GM21447 (cell line): ENCODE measurements around the gene CPZ.
"Not testable (repeated sequence)": the region's sequence is repeated elsewhere in the genome, so short reads cannot be mapped to it uniquely, and the experiment has no call there.

ENCODE experiments used
- ATAC-seq: cut with Tn5 transposase; IDR thresholded peaks from one replicate; pipeline ENCODE4 v1.9.1; 2021; ENCODE audit not compliant: unreplicated experiment

Gene CPZ

DNA sequence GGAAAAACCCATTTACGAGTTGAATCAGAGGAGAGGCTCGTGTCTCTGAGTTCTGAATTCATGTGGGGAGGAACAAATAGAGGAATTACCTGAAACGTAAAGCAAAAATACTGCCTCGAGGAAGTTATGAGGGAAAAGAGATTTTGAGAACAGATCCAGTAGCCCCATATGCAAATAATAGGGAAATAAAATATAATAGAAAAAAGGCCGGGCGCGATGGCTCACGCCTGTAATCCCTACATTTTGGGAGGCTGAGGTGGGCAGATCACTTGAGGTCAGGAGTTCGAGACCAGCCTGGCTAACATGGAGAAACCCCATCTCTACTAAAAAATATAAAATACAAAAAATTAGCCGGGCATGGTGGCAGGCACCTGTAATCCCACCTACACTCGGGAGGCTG is 42.2 kb downstream of the CPZ start:
- not testable (repeated sequence) for ATAC-seq

DNA sequence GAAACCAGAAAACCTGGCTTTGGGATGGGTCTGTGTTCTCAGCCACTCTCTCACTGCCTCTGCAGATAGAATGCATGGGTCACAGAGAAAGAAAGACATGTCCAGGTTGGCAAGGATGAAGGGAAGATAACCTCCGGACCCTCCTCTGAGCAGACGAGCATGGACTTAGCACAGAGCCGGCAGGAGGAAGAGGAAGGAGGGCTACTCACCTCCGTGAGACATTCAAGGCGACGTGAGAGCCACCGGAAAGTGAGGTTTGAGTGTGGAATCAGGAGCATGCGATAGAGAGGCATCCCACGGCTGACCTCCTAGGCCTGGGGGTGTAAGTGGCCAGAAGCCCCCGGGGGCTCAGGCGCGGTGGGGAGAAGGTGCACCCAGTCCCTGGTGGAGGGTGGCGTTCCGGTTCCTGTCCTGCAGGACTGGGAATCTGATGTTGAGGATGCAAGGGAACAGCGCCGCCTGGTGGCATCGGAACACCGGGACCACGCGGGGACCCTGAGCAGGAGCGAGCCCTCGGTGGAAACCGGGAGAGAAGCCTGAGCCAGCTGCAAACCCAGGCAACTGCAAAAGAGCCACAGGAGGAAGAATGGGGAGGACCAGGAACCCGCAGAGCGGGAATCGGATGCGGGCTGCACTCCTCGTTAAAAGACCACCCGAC is 43.5 kb downstream of the CPZ start:
- ATAC-seq: not testable (repeated sequence)

DNA sequence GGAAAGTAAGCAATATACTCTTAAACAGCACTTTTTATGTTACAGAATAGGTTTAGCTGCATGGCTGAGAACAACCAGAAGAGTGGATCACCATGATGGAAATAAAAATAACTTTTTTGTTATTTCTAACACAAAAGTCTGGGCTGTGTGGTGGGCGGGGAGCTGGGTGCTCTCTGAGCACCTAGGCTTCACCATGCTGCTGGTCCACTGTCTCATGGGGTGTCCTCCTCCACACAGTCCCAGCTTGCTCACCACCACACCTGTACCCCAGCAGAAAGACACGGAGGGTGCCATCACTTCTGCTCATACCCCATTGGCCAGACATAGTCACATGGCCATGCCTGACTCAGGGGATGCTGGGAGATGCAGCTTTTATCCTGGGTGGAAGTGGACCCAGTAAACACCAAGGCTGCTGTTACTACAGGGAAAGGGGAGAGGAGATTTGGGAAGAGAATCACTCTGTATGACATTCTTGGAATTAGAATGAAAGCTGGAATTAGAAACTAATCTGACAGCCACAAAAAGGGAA is 45.0 kb downstream of the CPZ start:
- no peak for ATAC-seq

DNA sequence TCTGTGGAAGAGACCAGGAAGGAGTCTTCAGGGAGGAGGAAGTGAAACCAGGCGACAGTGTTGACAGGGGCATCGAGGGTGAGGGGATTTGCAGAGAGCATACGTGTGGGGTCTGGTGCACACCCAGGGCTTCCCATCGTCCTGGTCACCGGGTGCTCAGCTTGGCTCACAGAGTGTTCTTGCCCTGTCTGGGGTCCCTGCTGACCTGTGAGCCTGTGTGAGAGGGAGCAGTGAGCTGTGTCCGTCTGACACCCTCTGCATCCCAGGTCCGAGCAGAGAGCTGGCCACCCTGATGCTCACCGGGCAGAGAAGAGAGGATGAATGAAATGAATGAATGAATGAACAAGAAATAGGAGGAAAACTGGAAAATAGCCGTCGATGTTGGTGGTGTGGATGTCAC is 46.5 kb downstream of the CPZ start:
- ATAC-seq: no peak

DNA sequence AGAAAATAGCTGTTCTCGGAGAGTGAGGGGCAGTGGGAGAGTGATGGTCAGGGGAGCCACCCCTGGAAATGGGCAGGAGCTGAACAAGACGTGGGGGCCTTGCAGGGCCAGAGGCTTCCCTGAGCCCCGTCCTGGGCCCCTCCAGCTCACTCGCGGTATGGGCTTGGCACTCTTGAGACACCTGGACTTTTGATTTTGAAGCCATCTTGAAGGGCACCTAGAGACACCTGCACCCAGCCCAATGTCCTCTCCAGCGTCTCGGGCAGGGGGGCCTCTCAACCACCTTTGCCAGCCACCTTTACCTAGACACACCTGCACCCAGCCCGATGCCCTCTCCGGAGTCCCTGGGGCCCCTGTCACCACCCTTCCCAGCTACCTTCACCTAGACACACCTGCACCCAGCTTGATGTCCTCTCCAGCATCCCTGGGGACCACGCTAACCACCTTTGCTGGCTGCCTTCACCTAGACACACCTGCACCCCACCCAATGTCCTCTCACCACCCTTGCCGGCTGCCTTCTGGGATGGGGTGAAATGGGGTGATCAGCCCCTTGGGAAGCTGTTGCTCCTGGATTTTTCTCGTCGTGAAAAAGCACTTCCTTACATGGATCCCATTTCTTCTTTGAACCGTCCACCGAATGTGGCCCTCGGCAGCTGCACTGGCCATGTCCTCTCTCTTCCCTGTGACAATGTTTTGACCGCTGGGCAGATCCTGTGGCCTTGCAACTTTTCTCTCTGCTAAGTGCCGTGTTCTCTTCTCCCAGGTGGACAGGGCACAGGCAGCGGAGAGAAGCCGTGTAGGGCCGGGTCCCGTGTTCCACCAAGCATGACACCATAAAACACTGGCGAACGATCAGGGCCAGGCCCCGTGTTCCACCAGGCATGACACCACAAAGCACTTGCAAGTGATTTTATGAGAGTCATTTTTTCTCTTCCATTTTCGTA is 47.5 kb downstream of the CPZ start:
- no peak for ATAC-seq

DNA sequence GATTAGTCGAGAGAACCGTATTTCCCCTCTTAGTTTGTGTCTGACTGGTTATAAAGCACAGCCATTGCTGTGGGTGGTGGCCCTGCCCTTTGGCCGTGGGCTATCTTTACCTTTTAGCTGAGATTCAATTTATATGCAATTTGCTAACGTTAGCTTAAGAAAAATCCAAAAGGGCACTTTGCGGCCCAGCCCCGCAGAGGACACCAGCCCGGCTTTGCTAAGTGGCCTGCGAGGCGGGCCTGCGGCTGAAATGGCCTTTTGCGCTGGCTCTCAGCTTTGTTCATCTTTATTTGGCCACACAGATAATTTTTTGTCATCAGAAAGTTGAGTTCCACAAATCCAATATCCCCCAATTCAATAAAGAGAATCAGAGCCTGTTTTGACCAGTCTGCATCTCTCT is 48.3 kb downstream of the CPZ start:
- no peak for ATAC-seq

DNA sequence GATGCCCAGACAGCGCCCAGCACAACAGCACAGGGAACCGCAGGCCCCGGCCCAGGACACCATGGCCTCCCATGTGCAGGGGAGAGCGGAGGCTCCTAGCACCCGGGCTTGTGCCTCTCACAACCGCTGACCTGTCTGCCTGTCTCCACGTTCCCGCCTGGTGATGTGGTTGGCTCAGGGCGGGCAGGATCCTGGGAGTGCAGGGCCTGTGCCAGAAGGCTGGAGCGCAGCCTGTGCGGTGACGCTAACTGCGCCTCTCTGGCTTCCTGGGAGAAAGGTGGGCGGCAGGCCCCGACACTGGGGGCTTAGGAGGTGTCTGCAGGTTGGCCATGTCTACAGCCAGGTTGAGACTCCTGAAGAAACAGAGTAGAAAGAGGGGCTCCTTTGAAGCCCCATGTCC is 48.7 kb downstream of the CPZ start:
- ATAC-seq: no peak

DNA sequence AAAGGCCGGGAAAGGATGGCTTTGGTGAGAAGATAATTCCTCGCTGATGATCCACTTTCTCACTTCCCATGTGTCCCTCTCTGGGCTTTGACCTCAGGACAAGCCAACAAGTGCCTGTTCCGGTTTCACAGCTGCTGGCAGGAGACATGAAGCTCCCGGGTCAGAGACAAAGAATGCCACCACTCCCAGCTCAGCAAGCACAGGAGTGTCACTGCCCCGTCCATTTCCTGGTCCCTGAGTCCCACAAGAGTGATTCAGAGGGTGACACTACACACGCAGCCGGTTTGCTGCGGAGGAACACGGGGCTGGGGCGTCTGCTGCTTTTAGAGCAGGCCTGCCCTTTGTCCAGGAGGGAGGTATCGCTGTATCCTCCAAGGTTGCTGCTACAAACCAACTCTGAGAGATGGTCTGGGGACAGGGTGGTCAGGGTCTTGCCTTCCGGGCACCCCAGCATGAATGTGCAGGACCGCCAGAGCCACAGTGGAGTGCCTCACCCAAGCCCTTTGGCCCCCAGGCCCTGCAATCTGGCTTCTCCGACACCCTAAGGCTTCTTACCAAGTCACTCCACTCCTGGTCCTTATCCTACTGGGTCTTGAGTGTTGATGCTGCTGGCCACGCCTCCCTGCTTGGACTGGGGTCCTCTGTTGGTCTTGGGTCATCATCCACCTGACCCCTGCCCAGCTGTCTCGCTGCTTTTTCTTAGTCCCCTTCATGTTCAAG is 49.5 kb downstream of the CPZ start:
- ATAC-seq: no peak

DNA sequence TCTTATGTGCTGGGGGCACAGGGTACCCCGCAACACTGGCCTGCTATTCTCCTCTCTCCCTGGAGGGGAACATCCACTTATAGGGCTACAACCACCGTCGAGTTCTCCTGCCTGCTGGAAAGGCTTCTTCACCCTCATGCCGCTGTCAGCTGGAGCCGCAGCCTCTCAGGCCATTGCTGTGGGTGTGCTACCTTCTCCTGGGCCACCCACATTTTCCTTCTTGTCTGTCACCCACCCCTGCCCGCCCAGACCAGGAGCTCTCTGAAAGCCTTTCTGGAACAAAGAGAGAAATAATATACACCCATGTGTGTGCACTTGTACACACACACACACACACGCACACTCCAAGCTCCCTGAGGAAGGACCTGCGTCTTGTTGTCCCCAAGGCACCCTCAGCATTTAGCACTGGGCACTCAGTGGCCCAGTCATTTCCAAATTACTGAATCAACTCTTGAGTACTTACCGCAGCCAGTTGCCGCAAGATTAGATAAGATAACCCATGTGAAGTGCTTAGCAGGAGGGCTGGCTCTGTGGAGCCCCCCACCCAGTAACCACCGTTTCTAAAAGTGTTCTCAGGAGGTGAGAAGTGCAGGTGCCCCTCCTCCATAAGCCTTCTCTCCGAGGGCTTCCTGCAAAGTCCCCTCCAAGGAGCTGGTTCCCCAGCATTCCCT is 50.2 kb downstream of the CPZ start:
- ATAC-seq: no peak

DNA sequence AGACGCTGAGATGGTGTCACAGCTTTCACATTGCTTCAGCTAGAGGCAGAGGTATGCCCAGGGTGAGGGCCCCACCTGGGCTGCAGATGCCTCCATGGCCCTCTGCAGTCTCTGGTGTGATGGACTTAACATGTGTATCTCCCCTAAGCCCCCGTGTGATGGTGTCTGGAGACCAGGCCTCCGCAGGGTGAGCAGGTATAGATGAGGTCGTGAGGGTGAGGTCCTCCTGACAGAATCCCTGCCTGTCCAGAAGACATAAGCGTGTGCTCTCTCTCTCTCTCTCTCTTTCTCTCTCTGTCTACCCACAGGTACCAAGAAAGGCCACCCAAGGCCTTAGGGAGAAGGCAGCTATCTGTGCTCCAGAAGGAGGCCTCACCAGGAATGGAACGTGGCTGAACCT is 50.9 kb downstream of the CPZ start:
- ATAC-seq: no peak

DNA sequence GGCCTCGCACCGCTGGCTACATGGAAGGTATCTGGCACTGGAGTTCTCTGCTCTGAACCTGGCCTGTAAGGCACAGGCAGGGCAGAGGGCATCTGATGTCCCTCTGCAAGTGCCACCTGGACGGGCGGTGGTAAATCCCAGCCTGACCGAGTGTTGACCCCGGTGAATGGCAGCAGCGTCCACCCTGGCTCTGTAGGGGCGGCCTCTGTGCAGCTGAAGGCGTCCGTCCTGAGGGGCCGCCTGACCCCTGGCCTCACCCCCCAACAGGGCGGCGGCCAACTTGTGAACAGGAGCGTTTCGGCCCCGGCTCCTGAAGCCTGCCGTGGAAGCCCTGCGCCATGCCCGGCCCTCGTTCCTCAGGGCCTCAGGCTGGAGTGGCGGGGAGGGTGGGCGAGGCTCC is 51.4 kb downstream of the CPZ start:
- no peak for ATAC-seq

DNA sequence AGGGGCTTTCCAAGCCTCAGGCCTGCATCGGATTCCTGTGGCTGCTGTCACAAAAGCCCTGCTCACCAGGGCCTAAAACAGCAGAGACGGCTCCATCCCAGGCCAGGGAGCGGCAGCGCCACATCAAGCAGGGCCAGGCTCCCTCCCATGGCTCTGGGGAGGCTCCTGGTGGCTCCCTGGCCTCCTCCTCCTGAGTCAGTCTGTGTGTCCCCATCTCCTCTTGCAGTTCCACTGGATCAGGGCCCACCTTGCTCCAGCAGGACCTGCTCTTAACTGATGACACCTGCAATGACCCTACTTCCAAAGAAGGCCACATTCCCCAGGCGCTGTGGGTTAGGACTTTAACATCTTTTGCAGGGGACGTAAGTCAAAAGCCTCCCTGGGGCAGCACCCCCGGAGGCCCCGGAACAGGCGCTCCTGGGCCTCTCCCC is 51.9 kb downstream of the CPZ start:
- ATAC-seq: no peak

DNA sequence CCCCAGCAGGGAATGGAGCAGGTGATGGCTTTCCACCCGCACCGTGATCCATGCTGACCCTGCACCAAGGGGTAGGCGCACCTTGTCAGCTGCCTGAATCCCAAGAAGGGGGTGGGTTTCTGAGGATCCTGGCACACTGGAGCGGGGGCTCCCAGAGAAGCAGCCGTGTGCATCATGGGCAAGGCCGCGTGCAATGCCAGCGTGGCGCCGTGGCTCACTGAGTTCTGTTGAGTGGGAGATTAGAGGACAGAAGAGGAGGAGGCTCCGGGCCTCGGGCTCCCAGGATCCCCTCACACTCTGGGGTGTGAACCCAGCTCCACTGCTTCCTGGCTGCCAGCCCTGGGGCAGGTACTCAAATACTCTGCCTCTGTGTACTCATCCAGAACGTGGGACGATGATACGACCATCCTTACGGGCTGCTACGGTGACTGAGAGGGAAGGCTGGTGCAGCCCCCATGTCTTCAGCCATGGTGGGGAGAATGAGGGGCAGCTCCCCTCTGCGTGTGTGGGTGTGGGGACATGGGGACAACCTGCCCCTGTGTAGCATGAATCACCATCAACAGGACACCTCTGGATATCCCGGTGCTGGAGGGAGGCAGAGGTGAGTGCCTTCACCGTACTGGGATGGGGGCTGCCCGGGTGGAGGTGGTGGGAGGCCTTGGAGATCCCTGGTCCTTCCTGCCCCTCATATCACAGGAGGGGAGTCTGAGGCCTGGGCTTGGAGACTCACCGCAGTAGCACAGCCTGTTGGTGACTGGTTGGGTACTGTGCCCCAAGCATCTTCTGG is 52.6 kb downstream of the CPZ start:
- ATAC-seq: no peak

DNA sequence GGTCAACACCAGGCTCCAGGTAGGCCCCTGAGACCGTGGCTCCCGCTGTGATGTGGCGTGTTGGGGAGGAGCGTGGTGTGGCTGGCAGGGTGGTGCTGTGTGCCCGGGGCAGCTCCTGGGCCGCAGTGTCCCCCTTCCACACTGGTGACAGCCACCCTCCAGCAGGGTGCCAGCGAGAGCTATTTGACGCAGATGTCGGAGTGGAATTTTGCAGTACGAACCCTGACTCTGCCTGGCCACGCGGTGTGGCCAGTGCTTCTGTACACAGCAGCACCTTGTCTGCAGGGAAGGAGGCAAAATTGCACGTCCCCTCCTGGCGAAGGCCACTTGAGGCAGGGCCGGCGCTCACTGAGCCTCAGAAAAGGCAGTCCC is 53.2 kb downstream of the CPZ start:
- ATAC-seq: no peak

DNA sequence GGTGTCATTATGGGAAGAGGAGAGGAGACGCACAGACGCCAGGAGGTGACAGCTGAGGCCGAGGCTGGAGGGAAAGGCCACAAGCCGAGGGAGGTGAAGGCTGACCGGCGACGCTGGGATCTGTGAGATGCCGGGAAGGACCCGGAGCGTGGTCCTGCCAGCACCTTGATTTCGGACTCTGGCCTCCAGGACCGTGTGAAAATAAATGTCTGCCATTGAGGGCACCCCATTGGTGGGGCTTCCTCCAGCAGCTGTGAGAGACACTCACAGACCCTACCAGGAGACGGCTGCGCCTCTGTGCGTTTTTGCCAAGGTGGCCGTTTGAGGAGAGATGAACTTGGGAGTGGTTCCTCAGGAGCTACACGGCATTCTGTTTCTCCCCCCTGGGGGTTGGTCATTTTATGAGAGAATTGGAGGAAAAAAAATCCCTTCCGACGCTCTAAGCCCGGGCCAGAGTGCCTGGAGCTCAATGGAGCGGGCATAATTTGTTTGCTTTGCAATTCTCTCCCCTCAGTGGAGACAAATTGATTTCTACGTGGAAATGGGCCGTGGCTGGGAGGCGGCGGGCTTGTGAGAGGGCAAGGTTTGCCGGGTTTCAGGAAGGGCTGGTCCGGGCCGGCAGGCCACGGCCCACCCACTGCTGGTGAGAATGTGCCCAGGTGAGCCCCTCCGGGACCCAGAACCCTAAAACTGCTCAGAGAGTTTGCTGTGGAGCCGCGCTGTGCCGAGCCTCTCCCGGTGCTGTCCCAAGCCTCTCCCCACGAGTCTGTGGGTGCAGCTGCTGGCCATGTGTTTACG is 53.9 kb downstream of the CPZ start:
- ATAC-seq: no peak

DNA sequence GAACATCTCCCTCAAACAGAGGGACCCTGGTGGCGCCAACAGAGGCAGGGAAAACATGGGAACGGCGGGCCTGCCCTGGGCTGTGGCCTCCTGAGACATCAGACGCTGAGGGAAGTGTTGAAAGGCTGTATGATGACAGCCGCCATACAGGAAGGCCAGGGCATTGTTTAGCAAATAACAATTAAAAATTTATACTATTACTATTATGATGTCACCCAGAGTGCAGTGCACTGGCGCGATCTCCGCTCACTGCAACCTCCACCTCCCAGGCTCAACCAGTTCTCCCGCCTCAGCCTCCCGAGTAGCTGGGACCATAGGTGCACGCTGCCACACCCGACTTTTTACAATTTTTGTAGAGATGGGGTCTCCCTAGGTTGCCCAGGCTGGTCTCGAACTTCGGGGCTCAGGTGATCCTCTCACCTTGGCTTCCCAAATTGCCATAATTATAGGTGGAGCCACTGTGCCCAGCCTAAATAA is 54.6 kb downstream of the CPZ start:
- no peak for ATAC-seq

DNA sequence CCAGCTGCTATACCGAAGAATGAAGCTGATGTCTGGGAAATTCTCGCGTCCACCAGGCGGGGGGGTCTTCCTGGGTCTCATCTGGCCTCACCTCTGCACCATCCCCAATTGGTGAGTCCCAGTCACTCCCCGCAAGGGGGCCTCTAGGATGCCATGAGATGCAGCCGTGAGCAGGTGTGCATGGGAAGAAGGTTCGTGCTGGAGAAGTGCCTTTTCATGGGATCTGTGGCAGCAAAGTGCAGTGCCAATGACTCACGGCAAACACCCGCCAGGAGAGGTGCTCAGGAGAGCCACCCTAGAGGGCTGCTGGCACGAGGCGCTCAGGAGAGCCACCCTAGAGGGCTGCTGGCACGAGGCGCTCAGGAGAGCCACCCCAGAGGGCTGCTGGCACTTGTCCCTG is 55.1 kb downstream of the CPZ start:
- no peak for ATAC-seq

DNA sequence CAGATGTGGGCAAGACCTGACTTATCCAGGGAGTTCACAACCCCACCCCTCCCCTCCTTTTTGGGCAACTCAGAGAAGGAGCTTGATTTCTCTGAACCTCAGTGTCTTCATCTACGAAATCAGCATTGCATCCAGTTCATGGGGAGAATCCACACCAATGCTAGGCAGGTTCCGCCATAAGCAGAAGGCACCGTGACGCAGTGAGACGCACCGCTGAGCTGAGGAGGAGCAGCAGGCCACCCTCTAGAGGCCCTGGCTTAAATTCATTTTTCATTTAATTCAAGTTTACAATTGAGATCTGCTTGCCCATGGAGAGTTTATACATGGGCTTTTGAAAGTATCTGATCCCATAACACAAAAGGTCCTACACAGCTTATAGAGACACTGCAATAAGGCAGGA is 55.7 kb downstream of the CPZ start:
- no peak for ATAC-seq
